GM12878 (cell line): ENCODE results near the gene SLIT2. TPM values are rescaled to one million over a fixed set of nuclear protein-coding genes. Genes with fewer than 3 reads are reported as not detected.
A peak's percentile ranks its signal among the peaks of the same experiment; 100 is the strongest.

Experiments used
- ATAC-seq: fragments of 200-7000 bp; cut with Tn5 transposase; 3 replicates; pipeline ENCODE4 v1.9.1; 2020; ENCODE audit warnings: mild to moderate bottlenecking, moderate library complexity
- BruUV-seq: library from RNA; stranded (reverse); fragments of 400-500 nt; replicated peaks from 2 replicates; lab custom pipeline; 2021; lab: Mats Ljungman, UMichigan
- CTCF ChIA-PET: fragments of 300-600 bp; sonication (Branson Sonifier 250); formaldehyde crosslinking; extraction: SDS; loops from one replicate; lab custom pipeline; 2021; ENCODE audit warnings: inconsistent platforms; lab: Yijun Ruan, JAX
- POLR2A ChIA-PET: fragments of 350-600 bp; formaldehyde crosslinking; extraction: SDS; loops from one replicate; lab custom pipeline; 2021; ENCODE audit warnings: inconsistent platforms; lab: Charles Lee
- RAD21 ChIA-PET: fragments of 300-600 bp; sonication (Branson Sonifier 250); formaldehyde crosslinking; loops from one replicate; lab custom pipeline; 2023; ENCODE audit warnings: antibody characterized with exemption; ENCODE audit not compliant: unreplicated experiment; lab: Charles Lee
- SMC1A ChIA-PET: fragments of 300-600 bp; sonication (Branson Sonifier 250); formaldehyde crosslinking; loops from one replicate; lab custom pipeline; 2023; ENCODE audit not compliant: unreplicated experiment, uncharacterized antibody; lab: Charles Lee
- DNase-seq: peaks from one replicate; pipeline ENCODE4 v3.0.0-alpha.2; 2011; ENCODE audit warnings: low read depth, low spot score
- FAIRE-seq: peaks from 3 replicates; lab custom pipeline; 2011; peaks lifted over from hg19 to GRCh38; lab: Jason Lieb, UNC
- H2AFZ ChIP-seq: 2 replicates; pipeline ENCODE4 v1.6.0; 2011; ENCODE audit warnings: low read depth, low read length, control low read depth; ENCODE audit not compliant: control insufficient read depth
- H3K27ac ChIP-seq: 2 replicates; pipeline ENCODE4 v1.5.1; 2011; ENCODE audit warnings: control low read depth; ENCODE audit not compliant: control insufficient read depth, insufficient read depth
- H3K27me3 ChIP-seq, 2 experiments: replicated peaks in 1 of 2; 2 replicates each; pipeline versions ENCODE4 v1.6.0 to v1.6.1; 2011; ENCODE audit warnings: low read length in 1 of 2; ENCODE audit not compliant: control insufficient read depth in 2 of 2, insufficient read depth in 2 of 2
- H3K36me3 ChIP-seq, 2 experiments: 2 replicates each; pipeline ENCODE4 v1.5.1; 2011; ENCODE audit warnings: low read length in 1 of 2; ENCODE audit not compliant: control insufficient read depth in 2 of 2, insufficient read depth in 2 of 2
- H3K4me1 ChIP-seq: 2 replicates; pipeline ENCODE4 v1.6.1; 2011; ENCODE audit warnings: mild to moderate bottlenecking, low read length, moderate library complexity, mixed read lengths; ENCODE audit not compliant: control insufficient read depth, insufficient read depth
- H3K4me2 ChIP-seq: 2 replicates; pipeline ENCODE4 v1.6.0; 2011; ENCODE audit warnings: control low read depth; ENCODE audit not compliant: control insufficient read depth, insufficient read depth
- H3K4me3 ChIP-seq: fragments of 200-600 bp; sonication (generic); 2 replicates; pipeline ENCODE4 v1.5.1; 2016
- H3K79me2 ChIP-seq: 2 replicates; pipeline ENCODE4 v1.6.0; 2011; ENCODE audit warnings: low read length; ENCODE audit not compliant: control insufficient read depth, insufficient read depth
- H3K9ac ChIP-seq: 2 replicates; pipeline ENCODE4 v1.8.0; 2011; ENCODE audit warnings: low read length, control low read depth, mixed read lengths; ENCODE audit not compliant: control insufficient read depth, insufficient read depth
- H3K9me3 ChIP-seq: replicated peaks from 3 replicates; pipeline ENCODE4 v1.5.1; 2011; ENCODE audit warnings: mild to moderate bottlenecking, low read length; ENCODE audit not compliant: control insufficient read depth, insufficient read depth
- H4K20me1 ChIP-seq: 2 replicates; pipeline ENCODE4 v1.6.0; 2011; ENCODE audit not compliant: control insufficient read depth, insufficient read depth
- IKZF1 ChIP-seq: fragments of 450-650 bp; conservative IDR thresholded peaks from 2 replicates; pipeline ENCODE4 v1.6.1; 2017; ENCODE audit warnings: antibody characterized with exemption, mild to moderate bottlenecking
- KLF5 ChIP-seq: fragments of 450-650 bp; IDR thresholded peaks from 2 replicates; pipeline ENCODE4 v1.6.1; 2014; ENCODE audit warnings: mild to moderate bottlenecking; ENCODE audit not compliant: partially characterized antibody
- MTA2 ChIP-seq: fragments of 450-650 bp; IDR thresholded peaks from 2 replicates; pipeline ENCODE4 v1.6.1; 2016; ENCODE audit warnings: low read depth, mild to moderate bottlenecking, moderate library complexity
- NFYB ChIP-seq: IDR thresholded peaks from 2 replicates; pipeline ENCODE4 v1.6.1; 2011; ENCODE audit warnings: low read depth, mild to moderate bottlenecking, low read length, improper control_type of control experiment, moderate library complexity; ENCODE audit not compliant: insufficient read depth
- RBBP5 ChIP-seq: fragments of 200-600 bp; sonication (generic); conservative IDR thresholded peaks from 2 replicates; pipeline ENCODE4 v1.6.1; 2016
- RELA ChIP-seq: fragments of 450-650 bp; IDR thresholded peaks from 2 replicates; pipeline ENCODE4 v1.8.0; 2014; ENCODE audit warnings: borderline replicate concordance; ENCODE audit not compliant: partially characterized antibody
- SP1 ChIP-seq: IDR thresholded peaks from one replicate; pipeline ENCODE4 v1.6.1; 2011; ENCODE audit warnings: low read depth, low read length
- TCF7 ChIP-seq: IDR thresholded peaks from 2 replicates; pipeline ENCODE4 v1.6.1; 2014; ENCODE audit warnings: antibody characterized with exemption, borderline replicate concordance
- ZNF622 ChIP-seq: fragments of 450-650 bp; IDR thresholded peaks from 2 replicates; pipeline ENCODE4 v1.6.1; 2017; ENCODE audit warnings: mild to moderate bottlenecking, inconsistent platforms
- WGBS: methylation state at CpG from one replicate; pipeline ENCODE4 v1.1.6; 2016; ENCODE audit warnings: low lambda C conversion rate; ENCODE audit not compliant: insufficient replicate concordance, insufficient coverage; ENCODE audit errors: missing lambda C conversion rate; 5-methylcytosine and 5-hydroxymethylcytosine counted together
- in situ Hi-C: fragments of 300-500 bp; cut with MboI; formaldehyde crosslinking; loops from 9 replicates; pipeline ENCODE4 v1.14.3; 2018; ENCODE audit warnings: mixed read lengths
- intact Hi-C: fragments of 100-400 bp; cut with micrococcal nuclease; formaldehyde crosslinking; loops from one replicate; pipeline ENCODE4 v1.14.2; 2022; ENCODE audit not compliant: unreplicated experiment
- polyA plus RNA-seq, 11 experiments: library from polyadenylated mRNA; depleted of rRNA in 4 of 11; unstranded in 6 of 11; stranded (reverse) in 5 of 11; fragments of >200 nt; fragmentation: Nextera tagmentation in 4 of 11; fragmentation: Illumina TruSeq in 1 of 11; extraction: Ambion mirVana in 4 of 11; extraction: Trizol in 1 of 11; gene quantifications; 1 replicate in 1 of 11; 2 replicates in 10 of 11; pipeline versions ENCODE4 v1.2.1 to v1.2.3, GENCODE V29; 2011 to 2016; ENCODE audit warnings: inconsistent platforms in 2 of 11, missing spikeins in 2 of 11, low read depth in 1 of 11
- total RNA-seq, 4 experiments: library from RNA; depleted of rRNA in 3 of 4; stranded (reverse); fragments of >200 nt in 3 of 4; fragmentation: Illumina TruSeq in 1 of 4; extraction: Trizol in 1 of 4; gene quantifications; 2 replicates each; pipeline versions ENCODE4 v1.2.1 to v1.2.3, GENCODE V29; 2013 to 2021
- TF ChIP-seq, protein P1 (sequence below): fragments of 450-650 bp; IDR thresholded peaks from 2 replicates; pipeline ENCODE4 v1.6.1; 2017; ENCODE audit warnings: mild to moderate bottlenecking, low read depth, inconsistent platforms; ENCODE audit not compliant: poor library complexity, severe bottlenecking
- TF ChIP-seq, protein P2 (sequence below): fragments of 450-650 bp; IDR thresholded peaks from 2 replicates; pipeline ENCODE4 v1.6.1; 2017; ENCODE audit warnings: antibody characterized with exemption, mild to moderate bottlenecking, moderate library complexity

Gene SLIT2
- total and polyA plus RNA-seq, 10 of the 15 experiments (the other 5 are each of a cell fraction or from before 2014, with no cell fraction given): 0.01 to 0.05 TPM; not detected in 8

DNA sequence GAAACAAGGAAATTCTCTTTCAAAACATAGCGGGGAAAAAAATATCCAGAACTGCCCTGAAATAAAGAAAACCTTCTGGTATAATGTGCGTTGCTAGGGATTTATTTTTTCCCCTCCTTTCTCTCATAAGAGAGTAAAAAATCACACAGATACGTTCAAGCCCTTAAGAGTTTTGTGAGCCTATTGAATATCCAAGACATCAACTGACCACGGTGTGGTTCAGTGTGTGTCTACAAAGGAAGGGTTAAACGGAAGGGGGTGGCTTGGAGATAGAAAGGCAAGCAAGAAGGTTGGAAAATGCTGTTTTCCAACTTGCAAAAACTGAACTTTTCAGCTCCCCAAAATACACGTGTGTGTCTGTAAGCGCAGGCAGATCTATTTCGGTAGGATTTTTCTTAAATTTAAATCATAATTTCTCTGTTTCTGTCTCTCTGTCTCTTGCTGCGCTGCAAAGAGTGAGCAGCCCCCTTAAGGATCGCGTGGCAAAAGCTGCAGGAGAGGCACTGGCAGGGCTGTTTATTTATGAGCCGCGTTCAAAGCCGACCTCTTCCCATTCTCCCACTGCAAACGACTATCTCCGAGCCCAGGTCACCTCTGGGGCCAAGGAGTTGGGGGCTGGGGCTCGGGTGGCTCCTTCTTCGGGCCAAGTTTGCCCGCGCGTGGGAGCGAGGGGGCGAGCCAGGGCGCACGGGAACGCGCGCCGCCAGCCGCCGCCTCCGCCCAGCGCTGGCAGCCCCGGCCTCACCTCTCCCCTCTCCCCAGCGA lies 492 bp upstream of the SLIT2 start:
- Histone ChIP-seq H3K4me3 (0 out of 2 replicates have a peak overlapping the region, but pooled peaks have one; percentile 16), H3K4me1 (no peaks in the 10 kb centered on the region), H3K79me2 (no peaks in the 10 kb centered on the region), H3K27ac (no peak overlapping the region), H4K20me1 (no peaks in the 10 kb centered on the region), H3K27me3 (peaks cover 4 to 12% of the 10 kb centered on the region in 2 experiments)
- 12% methylated on average over 16 of the region's 35 CpGs for WGBS
- no peak for DNase-seq
- in situ Hi-C loops: no loop called here
- ATAC-seq: no peak; the same call in 2 of the 3 replicates
- SMC1A ChIA-PET: no interaction called here
- FAIRE-seq: no peak
- CTCF ChIA-PET: no interaction called here
- no TSS peak for BruUV-seq
- TF ChIP-seq NFYB (no peak), KLF5 (no peak)
- TF ChIP-seq, all 136 proteins: peak for 0
- ChIA-PET RAD21 (interaction anchor here (0.7 kb wide), 1 partner anchor 259 kb away, joined by 5 read pairs; no protein-coding TSS in a partner anchor), POLR2A (no interaction called here)
- no peak overlapping the region for H3K9ac ChIP-seq
- no peaks in the 10 kb centered on the region for H3K36me3 ChIP-seq
- intact Hi-C loops: no loop called here
- no peak overlapping the region for H2AFZ ChIP-seq
- no peak overlapping the region for H3K4me2 ChIP-seq
- H3K9me3 ChIP-seq: no peaks in the 10 kb centered on the region; the same call in 2 of the 3 replicates

DNA sequence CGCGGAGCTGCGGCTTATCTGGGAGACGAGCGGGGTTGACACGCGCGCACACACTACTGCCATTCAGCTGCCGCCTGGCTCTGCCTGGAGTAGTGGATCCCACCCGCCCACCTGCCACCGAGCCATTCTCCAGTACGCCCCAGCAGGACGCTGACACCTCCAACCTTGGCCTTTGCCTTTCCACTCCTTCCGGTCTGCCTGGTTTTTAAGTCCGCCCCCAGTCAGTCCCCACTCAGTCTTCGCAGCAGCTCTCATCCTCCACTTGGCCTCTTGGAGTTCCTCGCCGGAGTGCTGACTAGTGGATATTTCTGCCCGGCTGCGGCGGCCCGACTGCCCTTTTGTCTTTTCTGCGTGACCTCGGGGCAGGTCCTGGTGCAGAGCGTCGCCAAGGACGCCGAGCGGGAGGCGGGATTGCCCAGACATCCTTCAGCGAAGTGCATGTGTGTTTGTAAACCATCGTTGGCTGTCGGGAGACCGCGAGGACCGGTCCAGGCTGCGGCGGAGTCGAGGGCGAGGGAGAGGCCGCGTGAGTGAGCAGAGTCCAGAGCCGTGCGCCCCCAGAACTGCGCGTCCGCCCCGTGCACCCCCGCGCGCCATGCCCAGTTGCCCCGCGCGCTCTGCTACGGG lies 1.1 kb downstream of the SLIT2 start:
- no TSS peak for BruUV-seq
- Histone ChIP-seq H3K79me2 (no peaks in the 10 kb centered on the region), H3K4me3 (no peak overlapping the region), H3K4me1 (no peaks in the 10 kb centered on the region), H3K9me3 (no peaks in the 10 kb centered on the region; the same call in 2 of the 3 replicates), H2AFZ (no peak overlapping the region), H3K27me3 (peaks cover 4 to 12% of the 10 kb centered on the region in 2 experiments), H3K27ac (no peak overlapping the region), H3K9ac (no peak overlapping the region), H3K36me3 (no peaks in the 10 kb centered on the region), H3K4me2 (no peak overlapping the region), H4K20me1 (no peaks in the 10 kb centered on the region)
- CTCF ChIA-PET: no interaction called here
- FAIRE-seq (no peak), DNase-seq (no peak), ATAC-seq (no peak)
- POLR2A ChIA-PET: no interaction called here
- RAD21 ChIA-PET: no interaction called here
- SMC1A ChIA-PET: no interaction called here
- intact Hi-C loops (no loop called here), in situ Hi-C loops (no loop called here)
- 43% methylated on average over 54 of the region's 55 CpGs for WGBS
- TF ChIP-seq IKZF1 (no peak), ZNF622 (no peak), TCF7 (no peak), RELA (no peak), MTA2 (no peak), SP1 (no peak), RBBP5 (no peak)
- TF ChIP-seq, protein P1, sequence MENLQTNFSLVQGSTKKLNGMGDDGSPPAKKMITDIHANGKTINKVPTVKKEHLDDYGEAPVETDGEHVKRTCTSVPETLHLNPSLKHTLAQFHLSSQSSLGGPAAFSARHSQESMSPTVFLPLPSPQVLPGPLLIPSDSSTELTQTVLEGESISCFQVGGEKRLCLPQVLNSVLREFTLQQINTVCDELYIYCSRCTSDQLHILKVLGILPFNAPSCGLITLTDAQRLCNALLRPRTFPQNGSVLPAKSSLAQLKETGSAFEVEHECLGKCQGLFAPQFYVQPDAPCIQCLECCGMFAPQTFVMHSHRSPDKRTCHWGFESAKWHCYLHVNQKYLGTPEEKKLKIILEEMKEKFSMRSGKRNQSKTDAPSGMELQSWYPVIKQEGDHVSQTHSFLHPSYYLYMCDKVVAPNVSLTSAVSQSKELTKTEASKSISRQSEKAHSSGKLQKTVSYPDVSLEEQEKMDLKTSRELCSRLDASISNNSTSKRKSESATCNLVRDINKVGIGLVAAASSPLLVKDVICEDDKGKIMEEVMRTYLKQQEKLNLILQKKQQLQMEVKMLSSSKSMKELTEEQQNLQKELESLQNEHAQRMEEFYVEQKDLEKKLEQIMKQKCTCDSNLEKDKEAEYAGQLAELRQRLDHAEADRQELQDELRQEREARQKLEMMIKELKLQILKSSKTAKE: no peak
- TF ChIP-seq, protein P2, sequence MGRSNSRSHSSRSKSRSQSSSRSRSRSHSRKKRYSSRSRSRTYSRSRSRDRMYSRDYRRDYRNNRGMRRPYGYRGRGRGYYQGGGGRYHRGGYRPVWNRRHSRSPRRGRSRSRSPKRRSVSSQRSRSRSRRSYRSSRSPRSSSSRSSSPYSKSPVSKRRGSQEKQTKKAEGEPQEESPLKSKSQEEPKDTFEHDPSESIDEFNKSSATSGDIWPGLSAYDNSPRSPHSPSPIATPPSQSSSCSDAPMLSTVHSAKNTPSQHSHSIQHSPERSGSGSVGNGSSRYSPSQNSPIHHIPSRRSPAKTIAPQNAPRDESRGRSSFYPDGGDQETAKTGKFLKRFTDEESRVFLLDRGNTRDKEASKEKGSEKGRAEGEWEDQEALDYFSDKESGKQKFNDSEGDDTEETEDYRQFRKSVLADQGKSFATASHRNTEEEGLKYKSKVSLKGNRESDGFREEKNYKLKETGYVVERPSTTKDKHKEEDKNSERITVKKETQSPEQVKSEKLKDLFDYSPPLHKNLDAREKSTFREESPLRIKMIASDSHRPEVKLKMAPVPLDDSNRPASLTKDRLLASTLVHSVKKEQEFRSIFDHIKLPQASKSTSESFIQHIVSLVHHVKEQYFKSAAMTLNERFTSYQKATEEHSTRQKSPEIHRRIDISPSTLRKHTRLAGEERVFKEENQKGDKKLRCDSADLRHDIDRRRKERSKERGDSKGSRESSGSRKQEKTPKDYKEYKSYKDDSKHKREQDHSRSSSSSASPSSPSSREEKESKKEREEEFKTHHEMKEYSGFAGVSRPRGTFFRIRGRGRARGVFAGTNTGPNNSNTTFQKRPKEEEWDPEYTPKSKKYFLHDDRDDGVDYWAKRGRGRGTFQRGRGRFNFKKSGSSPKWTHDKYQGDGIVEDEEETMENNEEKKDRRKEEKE: no peak
